GM04503 (cell line): ENCODE results near the gene IGLL1.
"Not testable (repeated sequence)": the region's sequence is repeated elsewhere in the genome, so short reads cannot be mapped to it uniquely, and the experiment has no call there.

Source experiments
- DNase-seq: peaks from one replicate; pipeline ENCODE4 v3.0.0-alpha.2; 2012; ENCODE audit warnings: low read depth

Gene IGLL1

GRCh38 chr22:23540837-23541236 lies 39.3 kb downstream of the IGLL1 start:
- not testable (repeated sequence) for DNase-seq

- not testable (repeated sequence) for DNase-seq
Measured at GRCh38 chr22:23539839-23540198, 40.3 kb downstream of the IGLL1 start.

GRCh38 chr22:23539135-23539838 lies 40.8 kb downstream of the IGLL1 start:
- no peak for DNase-seq

- DNase-seq, result not testable (repeated sequence)
Measured at GRCh38 chr22:23538696-23539030, 41.4 kb downstream of the IGLL1 start.

- DNase-seq, result not testable (repeated sequence)
Measured at GRCh38 chr22:23537830-23538695, 42.0 kb downstream of the IGLL1 start.

- no peak for DNase-seq
Measured at GRCh38 chr22:23537416-23537815, 42.7 kb downstream of the IGLL1 start.

- no peak for DNase-seq
Measured at GRCh38 chr22:23536821-23537345, 43.2 kb downstream of the IGLL1 start.

- not testable (repeated sequence) for DNase-seq
Measured at GRCh38 chr22:23535790-23536661, 44.1 kb downstream of the IGLL1 start.

GRCh38 chr22:23534851-23535717 lies 45.0 kb downstream of the IGLL1 start:
- no peak for DNase-seq

GRCh38 chr22:23534201-23534850 lies 45.8 kb downstream of the IGLL1 start:
- no peak for DNase-seq

GRCh38 chr22:23533771-23534191 lies 46.3 kb downstream of the IGLL1 start:
- no peak for DNase-seq

GRCh38 chr22:23533328-23533762 lies 46.7 kb downstream of the IGLL1 start:
- DNase-seq, result no peak

- no peak for DNase-seq
Measured at GRCh38 chr22:23532731-23533130, 47.4 kb downstream of the IGLL1 start.

- no peak for DNase-seq
Measured at GRCh38 chr22:23531966-23532705, 48.0 kb downstream of the IGLL1 start.

- DNase-seq, result no peak
Measured at GRCh38 chr22:23531283-23531956, 48.7 kb downstream of the IGLL1 start.

GRCh38 chr22:23530766-23531282 lies 49.3 kb downstream of the IGLL1 start:
- no peak for DNase-seq

- no peak for DNase-seq
Measured at GRCh38 chr22:23530106-23530505, 50.0 kb downstream of the IGLL1 start.

GRCh38 chr22:23529166-23530103 lies 50.7 kb downstream of the IGLL1 start:
- no peak for DNase-seq
